ENCODE measurements around the gene N4BP3. TPM values are rescaled to one million over a fixed set of nuclear protein-coding genes. Genes with fewer than 3 reads are reported as not detected.
A peak's percentile ranks its signal among the peaks of the same experiment; 100 is the strongest.

N4BP3 gene
- total RNA-seq, 4 donors from 2014 or later: 0.84 to 1.3 (median 0.94) TPM

GRCh38 chr5:178122346-178122745 is 9.0 kb downstream of the N4BP3 start:
- peaks cover 0 to 19% (median 5%) of the 10 kb centered on the region in 4 donors for H3K4me1 ChIP-seq
- no peak for DNase-seq (ENCODE audit: low spot score in 2 of 2)
- no peak overlapping the region for H3K4me3 ChIP-seq
- no peak overlapping the region for H3K27ac ChIP-seq
- no peak for TF ChIP-seq CTCF (IDR thresholded peaks at IDR 0.05)
- TF ChIP-seq EP300 (IDR thresholded peaks at IDR 0.05): no peak
- no peak for TF ChIP-seq POLR2A (IDR thresholded peaks at IDR 0.05)
- no peaks in the 10 kb centered on the region for H3K9me3 ChIP-seq
- peaks cover 0 to 49% of the 10 kb centered on the region in 2 donors for H3K27me3 ChIP-seq
- no peaks in the 10 kb centered on the region for H3K36me3 ChIP-seq
- WGBS, 2 donors: 57 to 59% methylated on average over 5 of the region's 5 CpGs

GRCh38 chr5:178123094-178123965 is 10.0 kb downstream of the N4BP3 start:
- no peak overlapping the region for H3K4me3 ChIP-seq
- TF ChIP-seq EP300 (IDR thresholded peaks at IDR 0.05) (no peak), POLR2A (IDR thresholded peaks at IDR 0.05) (no peak), CTCF (IDR thresholded peaks at IDR 0.05) (no peak)
- WGBS, 2 donors: 83 to 89% methylated on average over 11 to 12 of the region's 13 CpGs
- H3K27ac ChIP-seq: no peak overlapping the region
- H3K4me1 ChIP-seq: peaks cover 0 to 19% (median 5%) of the 10 kb centered on the region in 4 donors
- no peaks in the 10 kb centered on the region for H3K36me3 ChIP-seq
- H3K9me3 ChIP-seq: no peaks in the 10 kb centered on the region
- peaks cover 0 to 39% of the 10 kb centered on the region in 2 donors for H3K27me3 ChIP-seq
- DNase-seq (ENCODE audit: low spot score in 2 of 2): no peak

GRCh38 chr5:178123966-178124925 is 10.9 kb downstream of the N4BP3 start:
- TF ChIP-seq POLR2A (IDR thresholded peaks at IDR 0.05) (no peak), CTCF (IDR thresholded peaks at IDR 0.05) (no peak), EP300 (IDR thresholded peaks at IDR 0.05) (no peak)
- Histone ChIP-seq H3K27me3 (peaks cover 0 to 30% of the 10 kb centered on the region in 2 donors), H3K36me3 (no peaks in the 10 kb centered on the region), H3K4me3 (no peak overlapping the region), H3K4me1 (peaks cover 0 to 19% (median 5%) of the 10 kb centered on the region in 4 donors), H3K27ac (no peak overlapping the region), H3K9me3 (no peaks in the 10 kb centered on the region)
- 90 to 91% methylated on average over 8 to 14 of the region's 18 CpGs for WGBS, 2 donors
- no peak for DNase-seq (ENCODE audit: low spot score in 2 of 2)

- WGBS, 2 donors: 61 to 67% methylated on average over 10 of the region's 10 CpGs
- Histone ChIP-seq H3K36me3 (no peaks in the 10 kb centered on the region), H3K27ac (no peak overlapping the region), H3K9me3 (no peaks in the 10 kb centered on the region), H3K4me1 (peaks cover 0 to 26% (median 5%) of the 10 kb centered on the region in 4 donors), H3K4me3 (no peak overlapping the region), H3K27me3 (peaks cover 0 to 23% of the 10 kb centered on the region in 2 donors)
- DNase-seq (ENCODE audit: low spot score in 2 of 2): peak in 1 of 2 donors; percentile 16
- no peak for TF ChIP-seq EP300 (IDR thresholded peaks at IDR 0.05)
- TF ChIP-seq POLR2A (IDR thresholded peaks at IDR 0.05): no peak
- TF ChIP-seq CTCF (IDR thresholded peaks at IDR 0.05): no peak
Observed at GRCh38 chr5:178125253-178125906, 12.0 kb downstream of the N4BP3 start.
